ENCODE data around the gene ZNF563. TPM values are rescaled to one million over a fixed set of nuclear protein-coding genes. Genes with fewer than 3 reads are reported as not detected.

ZNF563 gene
- total and polyA plus RNA-seq, 2 of the 8 experiments (the other 6 are each of a cell fraction or from before 2014, with no cell fraction given): 0.91 to 2.3 TPM

- TF ChIP-seq JUND (IDR thresholded peaks at IDR 0.05; ENCODE audit: low read length): no peak
- TF ChIP-seq TBP (IDR thresholded peaks at IDR 0.05; ENCODE audit: low read depth, low read length): peak; percentile 74; the same call in 1 of the 2 replicates
- TF ChIP-seq BCL11A (IDR thresholded peaks at IDR 0.05; ENCODE audit: low read depth in 2 of 2, low read length in 2 of 2): no peak
- no peak for TF ChIP-seq RXRA (IDR thresholded peaks at IDR 0.05; ENCODE audit: insufficient read depth, low read depth, low read length)
- TF ChIP-seq NANOG (IDR thresholded peaks at IDR 0.05; ENCODE audit: insufficient read depth, low read depth, low read length, poor library complexity, severe bottlenecking): peak; percentile 18
- TF ChIP-seq CREB1 (IDR thresholded peaks at IDR 0.05): peak; percentile 62
- TF ChIP-seq BACH1 (IDR thresholded peaks at IDR 0.05; ENCODE audit: low read length): no peak
- no peak for TF ChIP-seq RNF2 (IDR thresholded peaks at IDR 0.05; ENCODE audit: borderline replicate concordance, low read depth, low read length, missing control alignments, poor library complexity, severe bottlenecking)
- TF ChIP-seq SIX5 (IDR thresholded peaks at IDR 0.05; ENCODE audit: low read depth, low read length): no peak
- TF ChIP-seq RFX5 (IDR thresholded peaks at IDR 0.05; ENCODE audit: borderline replicate concordance, low read depth, low read length): no peak
- TF ChIP-seq CBX5 (IDR thresholded peaks at IDR 0.05; ENCODE audit: low read depth, low read length): no peak
- no peak for TF ChIP-seq ATF3 (IDR thresholded peaks at IDR 0.05; ENCODE audit: insufficient read depth, low read depth, low read length)
- peak; percentile 18 for TF ChIP-seq ASH2L (IDR thresholded peaks at IDR 0.05; ENCODE audit: low read length)
- TF ChIP-seq CTCF (IDR thresholded peaks at IDR 0.05; ENCODE audit: control extremely low read depth in 1 of 3, insufficient read depth in 1 of 3, low read depth in 1 of 3, low read length in 3 of 3): no peak
- no peak for TF ChIP-seq HDAC2 (IDR thresholded peaks at IDR 0.05; ENCODE audit: borderline replicate concordance in 1 of 2, low read depth in 2 of 2, low read length in 2 of 2)
- TF ChIP-seq KDM4A (IDR thresholded peaks at IDR 0.05; ENCODE audit: low read depth, low read length, severe bottlenecking): peak; percentile 84
- no peak for TF ChIP-seq FOSL1 (IDR thresholded peaks at IDR 0.05; ENCODE audit: insufficient read depth, low read depth, low read length)
- TF ChIP-seq SP1 (IDR thresholded peaks at IDR 0.05; ENCODE audit: low read depth, low read length): peak; percentile 95
- TF ChIP-seq SAP30 (IDR thresholded peaks at IDR 0.05; ENCODE audit: insufficient read depth, insufficient replicate concordance, low read length): no peak
- TF ChIP-seq TAF1 (IDR thresholded peaks at IDR 0.05; ENCODE audit: low read depth, low read length): peak; percentile 83
Measured at GRCh38 chr19:12294249-12295158, 38.9 kb downstream of the ZNF563 start, which contains the start of gene ZNF44 (continued).
